GM18909 (cell line): ENCODE results near the gene ADGRD1.
A peak's percentile ranks its signal among the peaks of the same experiment; 100 is the strongest.
"Not testable (repeated sequence)": the region's sequence is repeated elsewhere in the genome, so short reads cannot be mapped to it uniquely, and the experiment has no call there.

Experiments
- ATAC-seq: cut with Tn5 transposase; IDR thresholded peaks from one replicate; pipeline ENCODE4 v1.9.1; 2021; ENCODE audit warnings: mild to moderate bottlenecking; ENCODE audit not compliant: unreplicated experiment, poor library complexity

ADGRD1 gene

GRCh38 chr12:130953771-130954543, at the start of gene ADGRD1:
TSS of gene ADGRD1 (plus strand) at chr12:130953907. CDS start at chr12:130954466, 559 bp downstream.
- ATAC-seq, result no peak

GRCh38 chr12:130904064-130904463, 49.6 kb upstream of the ADGRD1 start:
- no peak for ATAC-seq

GRCh38 chr12:130904936-130905455, 48.7 kb upstream of the ADGRD1 start:
- ATAC-seq, result not testable (repeated sequence)

GRCh38 chr12:130909111-130909510, 44.6 kb upstream of the ADGRD1 start:
- ATAC-seq, result no peak

- no peak for ATAC-seq
These were observed 42.5 kb upstream of the ADGRD1 start for GRCh38 chr12:130911193-130911592.

GRCh38 chr12:130911933-130912332, 41.8 kb upstream of the ADGRD1 start:
- ATAC-seq, result no peak

- peak; percentile 55 for ATAC-seq
These were observed 37.3 kb upstream of the ADGRD1 start for GRCh38 chr12:130916241-130916911.

GRCh38 chr12:130917607-130918006, 36.1 kb upstream of the ADGRD1 start:
- no peak for ATAC-seq

- ATAC-seq, result no peak
These were observed 34.6 kb upstream of the ADGRD1 start for GRCh38 chr12:130919086-130919485.

- no peak for ATAC-seq
These were observed 33.5 kb upstream of the ADGRD1 start for GRCh38 chr12:130920119-130920703.

- no peak for ATAC-seq
These were observed 32.9 kb upstream of the ADGRD1 start for GRCh38 chr12:130920723-130921381.

- ATAC-seq, result no peak
These were observed 31.2 kb upstream of the ADGRD1 start for GRCh38 chr12:130922511-130922953.

GRCh38 chr12:130924966-130925665, 28.6 kb upstream of the ADGRD1 start:
- ATAC-seq, result no peak

- ATAC-seq, result no peak
These were observed 28.1 kb upstream of the ADGRD1 start for GRCh38 chr12:130925666-130926015.

GRCh38 chr12:130929363-130929762, 24.3 kb upstream of the ADGRD1 start:
- ATAC-seq, result no peak

GRCh38 chr12:130932061-130932930, 21.4 kb upstream of the ADGRD1 start:
- no peak for ATAC-seq

GRCh38 chr12:130933269-130933995, 20.3 kb upstream of the ADGRD1 start:
- no peak for ATAC-seq

- ATAC-seq, result no peak
These were observed 19.0 kb upstream of the ADGRD1 start for GRCh38 chr12:130934753-130935152.
